Loucy (cell line): Measurements from ENCODE around the gene DHX57.

Experiments
- CTCF ChIP-seq: fragments of 200-600 bp; sonication (generic); conservative IDR thresholded peaks from 2 replicates; pipeline ENCODE4 v1.5.1; 2014; ENCODE audit warnings: mild to moderate bottlenecking, antibody characterized with exemption, low read length
- EZH2phosphoT487 ChIP-seq: fragments of 200-600 bp; IDR thresholded peaks from 2 replicates; pipeline ENCODE4 v1.6.1; 2018; ENCODE audit warnings: antibody characterized with exemption, mild to moderate bottlenecking, moderate library complexity, borderline replicate concordance

GRCh38 chr2:38789691-38790090 lies 86.0 kb downstream of the DHX57 start:
- TF ChIP-seq CTCF (no peak), EZH2phosphoT487 (no peak)
